Measurements from ENCODE around the gene AFDN.

DNA sequence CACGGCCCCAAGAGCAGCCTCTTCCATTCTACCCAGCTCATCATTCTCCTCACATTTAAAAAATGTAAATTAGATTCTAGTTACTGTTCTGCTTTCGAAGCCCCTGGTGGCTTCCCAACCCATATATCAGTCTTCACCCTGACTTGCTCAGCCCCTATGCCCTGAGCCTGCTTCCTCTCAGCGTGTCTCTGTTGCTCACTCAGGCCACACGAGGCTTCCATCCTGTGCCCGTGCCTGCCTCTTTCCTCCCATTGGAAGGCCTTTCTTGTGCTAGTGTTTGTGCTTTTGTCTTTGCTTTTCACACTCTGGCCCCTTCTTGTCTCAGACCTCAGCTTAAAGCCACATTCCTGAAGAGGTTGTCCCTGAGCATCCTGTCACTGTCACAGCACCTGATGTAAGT lies 78.1 kb downstream of the AFDN start:
- TF ChIP-seq, protein P1, sequence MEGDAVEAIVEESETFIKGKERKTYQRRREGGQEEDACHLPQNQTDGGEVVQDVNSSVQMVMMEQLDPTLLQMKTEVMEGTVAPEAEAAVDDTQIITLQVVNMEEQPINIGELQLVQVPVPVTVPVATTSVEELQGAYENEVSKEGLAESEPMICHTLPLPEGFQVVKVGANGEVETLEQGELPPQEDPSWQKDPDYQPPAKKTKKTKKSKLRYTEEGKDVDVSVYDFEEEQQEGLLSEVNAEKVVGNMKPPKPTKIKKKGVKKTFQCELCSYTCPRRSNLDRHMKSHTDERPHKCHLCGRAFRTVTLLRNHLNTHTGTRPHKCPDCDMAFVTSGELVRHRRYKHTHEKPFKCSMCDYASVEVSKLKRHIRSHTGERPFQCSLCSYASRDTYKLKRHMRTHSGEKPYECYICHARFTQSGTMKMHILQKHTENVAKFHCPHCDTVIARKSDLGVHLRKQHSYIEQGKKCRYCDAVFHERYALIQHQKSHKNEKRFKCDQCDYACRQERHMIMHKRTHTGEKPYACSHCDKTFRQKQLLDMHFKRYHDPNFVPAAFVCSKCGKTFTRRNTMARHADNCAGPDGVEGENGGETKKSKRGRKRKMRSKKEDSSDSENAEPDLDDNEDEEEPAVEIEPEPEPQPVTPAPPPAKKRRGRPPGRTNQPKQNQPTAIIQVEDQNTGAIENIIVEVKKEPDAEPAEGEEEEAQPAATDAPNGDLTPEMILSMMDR (conservative IDR thresholded peaks at IDR 0.05 in 1 of 2, IDR thresholded peaks at IDR 0.05 in 1 of 2; ENCODE audit: extremely low read depth in 1 of 2, insufficient read depth in 1 of 2, low read depth in 1 of 2, low read length in 2 of 2), result no peak
- no peak for TF ChIP-seq EZH2 (IDR thresholded peaks at IDR 0.05; ENCODE audit: borderline replicate concordance, low read length)
